Endothelial cell (in vitro differentiated cells): ENCODE measurements around the gene UCHL1. TPM values are rescaled to one million over a fixed set of nuclear protein-coding genes. Genes with fewer than 3 reads are reported as not detected.

Experiments used
- DNase-seq: peaks from one replicate; pipeline ENCODE4 v3.0.0; 2021; ENCODE audit warnings: low spot score
- H3K27ac Mint-ChIP-seq: one replicate; pipeline ENCODE4 v1.8.0; 2021; ENCODE audit warnings: mixed read lengths, inconsistent platforms; ENCODE audit not compliant: unreplicated experiment
- H3K27me3 Mint-ChIP-seq: one replicate; pipeline ENCODE4 v1.8.0; 2021; ENCODE audit warnings: mild to moderate bottlenecking, moderate library complexity, mixed read lengths, inconsistent platforms; ENCODE audit not compliant: unreplicated experiment
- H3K36me3 Mint-ChIP-seq: one replicate; pipeline ENCODE4 v1.8.0; 2021; ENCODE audit warnings: mild to moderate bottlenecking, low read depth, mixed read lengths, inconsistent platforms; ENCODE audit not compliant: unreplicated experiment
- H3K4me1 Mint-ChIP-seq: one replicate; pipeline ENCODE4 v1.8.0; 2021; ENCODE audit warnings: mild to moderate bottlenecking, mixed read lengths, inconsistent platforms; ENCODE audit not compliant: unreplicated experiment
- H3K4me3 Mint-ChIP-seq: one replicate; pipeline ENCODE4 v1.8.0; 2021; ENCODE audit warnings: mild to moderate bottlenecking, mixed read lengths, inconsistent platforms; ENCODE audit not compliant: unreplicated experiment
- H3K9me3 Mint-ChIP-seq: one replicate; pipeline ENCODE4 v1.8.0; 2021; ENCODE audit warnings: mixed read lengths, inconsistent platforms; ENCODE audit not compliant: unreplicated experiment
- total RNA-seq: library from RNA; stranded (reverse); fragmentation: NEBNext Ultra II Directional; extraction: Animal tissue kit (Norgen Biotek cat#: 25700); gene quantifications from one replicate; pipeline ENCODE4 v1.2.1, GENCODE V29; 2021; ENCODE audit not compliant: unreplicated experiment
- TF ChIP-seq, protein P1 (sequence below): fragments of 200-600 bp; sonication (generic); IDR thresholded peaks from one replicate; pipeline ENCODE4 v1.5.0; 2021; ENCODE audit warnings: antibody characterized with exemption; ENCODE audit not compliant: unreplicated experiment

UCHL1 gene
- total RNA-seq, 1 donor from 2014 or later: 397 TPM

DNA sequence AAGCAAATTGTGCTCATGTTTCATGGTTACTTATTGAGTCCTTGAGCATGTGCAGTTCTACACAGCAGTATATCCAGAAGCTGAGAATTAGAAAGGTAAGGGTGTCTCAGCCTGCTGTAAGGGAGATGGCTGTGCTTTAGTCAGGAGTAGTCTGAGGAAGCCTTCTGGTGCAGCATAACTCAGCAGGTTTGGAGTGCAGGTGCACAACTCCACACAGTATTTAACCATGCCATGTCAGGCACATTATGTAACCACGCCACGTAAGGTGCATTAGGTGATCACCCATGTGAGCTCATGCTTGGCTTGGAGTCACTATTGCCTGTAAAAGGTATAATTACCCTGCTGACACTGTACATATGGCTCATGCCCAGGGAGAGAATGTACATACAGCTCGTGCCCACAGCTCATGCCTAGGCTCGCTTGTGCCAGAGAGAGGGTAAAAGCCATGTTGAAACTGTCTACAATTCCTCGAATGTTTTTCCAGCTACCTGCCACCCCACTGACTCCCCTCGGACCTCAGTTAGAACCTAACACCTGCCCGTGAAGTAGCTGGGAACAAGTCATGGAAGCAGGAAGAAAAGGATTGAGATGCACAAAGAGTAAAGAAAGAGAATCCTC, 37.8 kb downstream of the UCHL1 start:
- no peak overlapping the region for H3K4me3 Mint-ChIP-seq
- TF ChIP-seq, protein P1, sequence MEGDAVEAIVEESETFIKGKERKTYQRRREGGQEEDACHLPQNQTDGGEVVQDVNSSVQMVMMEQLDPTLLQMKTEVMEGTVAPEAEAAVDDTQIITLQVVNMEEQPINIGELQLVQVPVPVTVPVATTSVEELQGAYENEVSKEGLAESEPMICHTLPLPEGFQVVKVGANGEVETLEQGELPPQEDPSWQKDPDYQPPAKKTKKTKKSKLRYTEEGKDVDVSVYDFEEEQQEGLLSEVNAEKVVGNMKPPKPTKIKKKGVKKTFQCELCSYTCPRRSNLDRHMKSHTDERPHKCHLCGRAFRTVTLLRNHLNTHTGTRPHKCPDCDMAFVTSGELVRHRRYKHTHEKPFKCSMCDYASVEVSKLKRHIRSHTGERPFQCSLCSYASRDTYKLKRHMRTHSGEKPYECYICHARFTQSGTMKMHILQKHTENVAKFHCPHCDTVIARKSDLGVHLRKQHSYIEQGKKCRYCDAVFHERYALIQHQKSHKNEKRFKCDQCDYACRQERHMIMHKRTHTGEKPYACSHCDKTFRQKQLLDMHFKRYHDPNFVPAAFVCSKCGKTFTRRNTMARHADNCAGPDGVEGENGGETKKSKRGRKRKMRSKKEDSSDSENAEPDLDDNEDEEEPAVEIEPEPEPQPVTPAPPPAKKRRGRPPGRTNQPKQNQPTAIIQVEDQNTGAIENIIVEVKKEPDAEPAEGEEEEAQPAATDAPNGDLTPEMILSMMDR: no peak
- no peaks in the 10 kb centered on the region for H3K9me3 Mint-ChIP-seq
- peaks cover 5% of the 10 kb centered on the region for H3K27me3 Mint-ChIP-seq
- H3K4me1 Mint-ChIP-seq: peaks cover 2% of the 10 kb centered on the region
- no peak for DNase-seq
- no peak overlapping the region for H3K27ac Mint-ChIP-seq
- H3K36me3 Mint-ChIP-seq: peaks cover 16% of the 10 kb centered on the region

DNA sequence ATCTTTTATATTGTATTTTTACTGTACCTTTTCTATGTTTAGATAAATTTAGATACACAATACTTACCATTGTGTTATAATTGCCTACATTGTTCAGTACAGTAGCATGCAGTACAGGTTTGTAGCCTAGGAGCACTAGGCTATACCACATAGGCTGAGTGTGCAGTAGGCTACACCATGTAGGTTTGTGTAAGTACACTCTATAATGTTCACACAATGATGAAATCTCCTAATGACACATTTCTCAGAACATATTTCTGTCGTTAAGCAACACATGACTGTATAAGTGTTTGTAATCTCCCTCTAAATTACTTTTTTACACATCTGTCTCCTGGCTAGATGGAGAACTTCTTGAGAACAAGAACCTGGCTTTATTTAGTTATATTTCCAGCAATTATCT, 40.3 kb downstream of the UCHL1 start:
- no peaks in the 10 kb centered on the region for H3K9me3 Mint-ChIP-seq
- peaks cover 11% of the 10 kb centered on the region for H3K36me3 Mint-ChIP-seq
- peaks cover 3% of the 10 kb centered on the region for H3K27me3 Mint-ChIP-seq
- H3K4me3 Mint-ChIP-seq: no peak overlapping the region
- TF ChIP-seq, protein P1: no peak
- H3K27ac Mint-ChIP-seq: no peak overlapping the region
- peaks cover 2% of the 10 kb centered on the region for H3K4me1 Mint-ChIP-seq
- no peak for DNase-seq

DNA sequence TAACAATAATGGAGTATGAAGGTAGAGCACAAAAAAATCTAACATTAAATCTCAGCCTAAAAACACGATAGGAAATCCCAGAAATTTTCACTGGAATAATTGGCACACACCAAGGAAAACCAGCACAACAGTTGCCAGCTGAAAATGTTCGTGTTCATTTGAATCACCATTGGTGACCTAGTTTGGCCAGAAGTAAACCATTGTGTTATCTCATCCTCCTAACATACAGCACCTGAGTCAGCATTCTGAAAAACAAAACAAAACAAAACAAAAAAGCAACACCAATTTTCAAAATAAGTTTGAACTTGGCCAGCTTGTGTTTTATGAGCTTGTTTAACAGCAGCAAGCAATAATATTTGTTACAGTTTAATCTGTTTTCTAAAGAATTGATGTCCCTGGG, 41.1 kb downstream of the UCHL1 start:
- peaks cover 8% of the 10 kb centered on the region for H3K4me1 Mint-ChIP-seq
- no peak overlapping the region for H3K27ac Mint-ChIP-seq

DNA sequence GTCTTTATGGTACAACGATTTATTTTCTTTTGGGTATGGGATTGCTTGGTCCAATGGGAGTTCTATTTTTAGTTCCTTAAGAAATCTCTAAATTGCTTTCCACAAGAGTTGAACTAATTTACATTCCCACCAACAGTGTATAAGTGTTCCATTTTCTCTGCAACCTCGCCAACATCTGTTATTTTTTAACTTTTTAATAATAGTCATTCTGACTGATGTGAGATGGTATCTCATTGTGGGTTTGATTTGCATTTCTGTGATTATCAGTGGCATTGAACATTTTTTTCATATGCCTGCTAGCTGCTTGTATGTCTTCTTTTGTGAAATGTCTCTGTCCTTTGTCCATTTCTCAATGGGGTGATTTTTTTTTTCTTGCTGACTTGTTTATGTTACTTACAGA, 42.8 kb downstream of the UCHL1 start:
- Mint-ChIP-seq H3K27ac (no peak overlapping the region), H3K4me1 (peaks cover 16% of the 10 kb centered on the region), H3K27me3 (no peaks in the 10 kb centered on the region), H3K4me3 (no peak overlapping the region), H3K36me3 (peaks cover 16% of the 10 kb centered on the region), H3K9me3 (no peaks in the 10 kb centered on the region)
- TF ChIP-seq, protein P1: no peak
- no peak for DNase-seq

More for the DNA sequence above, 41.1 kb downstream of the UCHL1 start:
- Mint-ChIP-seq H3K9me3 (no peaks in the 10 kb centered on the region), H3K4me3 (no peak overlapping the region), H3K36me3 (peaks cover 9% of the 10 kb centered on the region), H3K27me3 (no peaks in the 10 kb centered on the region)
- DNase-seq: no peak
- TF ChIP-seq, protein P1: no peak

DNA sequence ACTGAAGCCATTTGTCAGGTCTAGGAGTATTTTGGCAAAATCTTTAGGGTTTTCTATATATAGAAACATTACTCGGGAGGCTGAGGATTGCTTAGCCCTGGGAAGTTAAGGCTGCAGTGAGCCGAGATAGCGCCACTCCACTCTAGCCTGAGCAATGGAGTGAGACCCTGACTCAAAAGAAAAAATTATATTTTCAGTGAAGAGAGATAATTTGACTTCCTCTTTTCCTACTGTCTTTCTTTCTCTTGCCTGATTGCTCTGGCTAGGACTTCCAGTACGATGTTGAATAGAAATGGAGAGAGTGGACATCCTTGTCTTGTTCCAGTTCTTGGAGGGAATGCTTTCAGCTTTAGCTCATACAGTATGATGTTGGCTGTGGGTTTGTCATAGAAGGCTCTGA, 44.4 kb downstream of the UCHL1 start:
- TF ChIP-seq, protein P1: no peak
- Mint-ChIP-seq H3K27ac (no peak overlapping the region), H3K36me3 (peaks cover 18% of the 10 kb centered on the region), H3K27me3 (peaks cover 5% of the 10 kb centered on the region), H3K9me3 (no peaks in the 10 kb centered on the region), H3K4me3 (no peak overlapping the region), H3K4me1 (peaks cover 26% of the 10 kb centered on the region)
- no peak for DNase-seq
